RPMI7951 (cell line): ENCODE results near the gene B3GNT2. TPM values are rescaled to one million over a fixed set of nuclear protein-coding genes. Genes with fewer than 3 reads are reported as not detected.
"Not testable (repeated sequence)": the region's sequence is repeated elsewhere in the genome, so short reads cannot be mapped to it uniquely, and the experiment has no call there.

Experiments used
- DNase-seq: peaks from one replicate; pipeline ENCODE4 v3.0.0-alpha.2; 2012; ENCODE audit warnings: low read depth
- total RNA-seq: library from RNA; depleted of rRNA; stranded (reverse); fragments of >200 nt; shearing (Covaris generic); gene quantifications from 2 replicates; pipeline ENCODE4 v1.2.3, GENCODE V29; 2014

The B3GNT2 gene
- total RNA-seq, 1 experiment from 2014 or later: 31.6 TPM

DNA sequence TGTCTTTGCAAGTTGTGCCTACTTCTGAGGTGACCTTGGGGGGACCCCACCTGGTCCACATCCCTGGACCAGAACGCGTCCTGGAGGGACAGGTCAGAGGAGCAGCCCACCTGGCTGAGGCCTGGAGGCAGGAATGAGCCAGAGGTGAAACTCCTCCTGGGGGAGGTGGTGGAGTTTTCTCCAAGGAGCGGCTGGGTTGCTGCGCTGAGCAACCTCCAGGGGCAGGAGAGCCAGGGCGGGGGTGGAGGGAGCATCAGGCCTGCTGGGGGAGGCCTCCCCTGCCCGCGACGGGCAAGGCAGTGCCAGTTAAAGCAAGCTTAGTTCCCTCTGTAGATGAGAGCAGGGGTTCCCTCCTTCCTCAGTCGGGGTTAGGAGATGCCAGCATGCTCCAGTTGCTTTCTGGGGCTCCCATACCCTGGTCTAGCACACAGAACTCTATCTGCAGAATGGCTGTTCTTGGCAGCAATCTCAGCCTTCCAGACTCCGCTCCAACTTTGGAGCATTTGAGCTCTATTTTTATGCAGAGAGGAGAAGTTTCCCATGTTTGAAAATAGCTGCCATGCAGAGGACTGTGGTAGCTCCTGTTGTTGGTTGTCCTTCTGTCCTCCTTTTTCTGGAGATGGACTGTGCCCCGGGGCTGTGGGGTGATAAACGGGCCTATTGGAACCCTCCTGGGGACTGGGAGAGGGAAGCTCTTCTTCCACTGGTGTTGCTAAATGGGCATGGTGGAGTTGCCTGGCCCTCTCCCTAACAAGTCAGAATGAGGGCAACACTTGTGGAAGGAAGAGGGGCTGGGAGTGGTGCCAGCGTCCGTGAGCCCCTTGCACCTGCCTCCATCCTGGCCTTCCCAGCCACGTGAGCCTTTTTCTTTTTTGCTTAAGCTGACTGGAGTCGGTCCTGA, 39.1 kb downstream of the B3GNT2 start:
- DNase-seq: no peak

DNA sequence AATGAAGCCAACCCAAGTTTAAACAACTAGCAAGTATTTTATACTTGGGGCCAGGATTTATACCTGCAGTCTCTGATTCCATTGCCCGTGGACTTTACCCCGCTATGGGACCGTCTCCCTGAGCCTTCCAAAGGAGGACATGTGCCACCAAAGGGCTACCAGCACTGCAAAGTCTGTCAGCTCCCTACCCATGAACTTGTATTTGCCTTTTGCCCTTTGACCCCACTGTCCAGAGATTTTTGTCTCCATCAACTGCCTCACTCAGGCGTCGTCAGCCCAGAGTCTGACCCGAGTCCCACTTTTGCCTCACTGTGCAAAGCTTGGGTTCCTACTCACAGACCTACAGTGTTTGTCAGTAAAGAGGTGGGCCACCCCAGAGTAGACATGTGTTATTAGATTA, 40.6 kb downstream of the B3GNT2 start:
- DNase-seq: no peak

DNA sequence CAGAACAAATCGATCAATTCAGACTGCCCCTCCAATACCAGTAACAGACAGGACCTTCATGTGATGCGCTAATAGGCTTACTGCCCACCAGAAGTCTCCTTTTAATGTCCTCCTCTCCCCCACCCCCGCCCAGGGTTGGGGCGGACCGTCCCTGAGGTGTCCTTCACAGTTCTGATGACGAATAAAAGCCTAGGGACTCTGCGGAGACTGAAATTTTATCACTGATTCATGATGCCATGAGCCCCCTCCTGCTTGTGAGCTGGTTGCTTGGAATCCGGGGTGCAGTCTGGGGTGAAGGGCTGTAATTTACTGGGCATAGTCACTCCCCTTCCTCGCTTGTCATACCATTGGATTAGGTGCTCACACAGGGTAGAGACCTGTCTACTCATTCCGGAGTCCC, 42.3 kb downstream of the B3GNT2 start:
- no peak for DNase-seq

DNA sequence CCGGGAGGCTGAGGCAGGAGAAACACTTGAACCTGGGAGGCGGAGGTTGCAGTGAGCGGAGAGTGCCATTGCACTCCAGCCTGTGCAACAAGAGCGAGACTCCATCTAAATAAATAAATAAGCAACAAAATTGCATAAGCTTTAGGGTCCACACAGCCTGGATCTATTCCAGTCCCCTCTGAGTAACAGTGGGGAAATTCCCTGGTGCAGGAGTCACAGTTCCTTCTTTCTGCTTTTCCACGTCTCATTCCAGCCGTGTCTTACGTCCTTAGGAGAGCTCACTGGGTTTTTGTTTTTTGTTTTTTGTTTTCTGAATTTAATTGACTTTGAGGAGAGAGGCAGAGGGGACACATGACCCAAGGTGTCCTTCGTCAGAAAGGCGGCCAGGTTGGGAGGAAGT, 44.6 kb downstream of the B3GNT2 start:
- no peak for DNase-seq

DNA sequence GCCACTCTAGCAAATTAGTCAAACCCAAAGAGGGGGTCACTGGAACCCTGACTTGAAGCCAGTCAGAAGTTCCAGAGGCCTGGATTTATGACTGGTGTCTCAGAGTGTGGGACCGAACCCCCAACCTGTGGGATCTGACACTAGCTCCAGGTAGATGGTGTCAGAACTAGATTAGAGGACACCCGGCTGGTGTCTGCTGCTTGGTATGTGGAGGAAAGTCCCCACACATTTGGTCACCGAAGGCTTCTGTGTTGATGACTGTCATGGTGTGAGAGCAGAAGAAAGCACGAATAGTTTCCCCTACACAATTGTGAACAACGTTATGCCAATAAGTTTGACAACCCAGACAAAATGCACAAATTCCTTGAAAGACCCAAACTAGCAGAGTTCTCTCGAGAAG, 48.1 kb downstream of the B3GNT2 start:
- no peak for DNase-seq

DNA sequence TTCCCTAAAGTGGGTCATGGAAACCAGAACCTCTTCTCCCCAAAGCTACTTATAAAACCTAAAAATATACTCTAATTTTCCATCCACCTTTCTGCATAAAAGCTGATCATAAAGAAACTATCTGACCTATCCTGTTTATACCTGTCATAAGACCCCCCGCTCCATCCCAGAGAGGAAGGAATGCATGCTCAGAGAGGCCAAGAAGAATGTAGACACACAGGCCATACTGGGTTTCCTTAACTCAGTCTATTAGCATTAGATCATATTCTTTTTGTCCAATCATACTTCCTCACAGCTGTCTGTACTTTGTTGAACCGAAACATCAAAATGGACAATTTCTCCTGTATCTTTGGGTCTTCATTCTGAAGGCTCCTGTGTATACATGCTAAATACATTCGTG, 52.3 kb downstream of the B3GNT2 start:
- DNase-seq: no peak

DNA sequence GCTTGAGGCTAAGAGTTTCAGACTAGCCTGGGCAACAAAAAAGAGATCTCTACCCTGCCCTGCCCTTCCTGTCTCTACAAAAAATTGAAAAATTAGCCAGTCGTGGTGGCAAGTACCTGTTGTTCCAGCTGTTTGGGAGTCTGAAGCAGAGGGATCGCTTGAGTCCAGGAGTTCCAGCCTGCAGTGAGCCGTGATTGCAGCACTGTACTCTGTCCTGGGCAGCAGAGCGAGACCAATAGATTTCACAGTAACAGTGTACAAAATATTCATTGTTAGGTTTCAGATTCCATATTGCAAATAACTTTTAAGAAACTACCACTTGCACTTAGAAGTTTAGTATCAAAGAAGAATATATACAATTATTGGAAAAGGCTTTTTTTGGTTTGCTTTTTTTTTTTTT, 54.3 kb downstream of the B3GNT2 start:
- no peak for DNase-seq

DNA sequence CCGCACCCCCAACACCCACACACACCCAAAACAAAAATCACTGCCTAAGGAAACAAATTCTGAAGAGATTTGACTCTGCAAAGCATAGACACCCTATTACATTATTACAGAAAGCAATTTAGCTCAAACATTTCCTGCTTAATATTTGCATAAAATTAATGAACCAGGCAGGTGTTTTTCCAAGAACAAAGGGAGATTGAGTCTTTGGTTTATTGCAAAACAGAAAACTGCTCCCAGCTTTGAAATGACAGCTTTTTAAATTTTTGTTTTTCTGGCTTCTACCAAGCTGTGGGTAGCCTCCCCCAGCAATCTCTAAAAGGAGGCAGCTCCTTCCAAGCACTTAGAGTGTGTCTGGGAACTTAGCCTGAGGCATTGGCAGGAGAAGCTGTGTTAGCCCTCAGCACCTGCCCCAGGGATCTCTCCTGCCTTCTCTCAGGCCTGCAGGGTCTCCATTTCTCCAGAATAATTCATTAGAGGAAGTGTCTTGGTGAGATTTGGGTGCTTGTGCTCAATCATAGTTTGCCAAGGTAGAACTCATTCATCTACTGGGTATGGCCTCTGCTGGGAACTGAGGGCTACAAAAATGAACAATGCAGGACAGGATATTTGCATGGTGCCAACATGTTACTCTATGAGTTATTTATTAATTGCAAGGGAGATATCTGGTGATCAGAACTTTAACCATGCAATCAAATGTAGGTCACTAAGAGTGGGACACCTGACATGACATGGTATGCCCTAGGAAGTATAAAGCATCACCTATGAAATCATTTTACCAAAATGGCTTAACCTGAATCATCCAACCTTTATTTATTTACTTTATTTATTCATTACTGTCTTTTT, 58.7 kb downstream of the B3GNT2 start:
- DNase-seq: no peak

DNA sequence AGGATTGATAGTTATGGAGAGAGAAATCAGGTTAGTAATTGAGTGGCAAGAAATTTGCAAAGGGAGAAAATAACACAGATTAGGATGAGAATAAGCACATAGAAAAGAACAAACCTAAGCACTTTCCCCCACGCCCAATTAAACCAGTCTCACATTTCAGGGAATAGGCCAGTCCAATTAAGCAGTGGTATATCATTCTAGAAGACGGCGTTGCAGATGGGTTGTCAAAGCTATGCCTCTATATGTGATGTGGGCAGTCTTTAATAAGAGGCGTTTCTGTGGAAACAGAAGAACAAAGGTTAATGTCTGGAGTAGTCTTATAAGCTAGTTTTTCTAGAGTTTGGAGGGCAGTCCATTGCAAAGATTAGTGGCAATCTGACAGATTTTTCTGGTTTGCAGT, 61.6 kb downstream of the B3GNT2 start:
- DNase-seq: no peak

DNA sequence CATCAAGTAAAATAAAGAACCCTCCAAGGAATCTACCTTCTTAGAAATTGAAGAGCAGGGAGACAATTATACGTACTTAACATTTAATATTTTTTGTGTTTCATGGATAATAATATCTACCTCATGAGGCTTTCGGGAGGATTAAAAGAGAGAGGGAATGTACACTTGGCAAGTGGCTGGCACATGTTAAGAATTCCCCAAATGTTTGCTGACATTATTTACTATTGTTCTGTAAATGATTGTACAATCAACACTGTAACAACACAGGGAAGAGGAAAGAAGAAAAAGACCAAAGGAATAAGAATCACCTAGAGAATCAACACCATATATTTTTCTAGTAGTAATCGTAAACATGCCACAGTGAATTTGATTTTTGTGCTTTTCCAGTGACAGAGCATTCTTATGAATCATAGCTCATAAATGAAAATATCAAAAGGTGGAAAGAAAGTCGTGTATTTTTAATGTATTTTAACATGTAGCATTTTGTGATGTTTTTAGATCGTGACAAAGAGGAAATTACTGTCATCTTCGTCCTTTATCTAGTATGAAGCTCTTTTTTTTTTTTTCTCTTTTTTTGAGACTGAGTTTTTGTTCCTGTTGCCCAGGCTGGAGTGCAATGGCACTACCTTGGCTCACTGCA, 67.3 kb downstream of the B3GNT2 start:
- DNase-seq: no peak

DNA sequence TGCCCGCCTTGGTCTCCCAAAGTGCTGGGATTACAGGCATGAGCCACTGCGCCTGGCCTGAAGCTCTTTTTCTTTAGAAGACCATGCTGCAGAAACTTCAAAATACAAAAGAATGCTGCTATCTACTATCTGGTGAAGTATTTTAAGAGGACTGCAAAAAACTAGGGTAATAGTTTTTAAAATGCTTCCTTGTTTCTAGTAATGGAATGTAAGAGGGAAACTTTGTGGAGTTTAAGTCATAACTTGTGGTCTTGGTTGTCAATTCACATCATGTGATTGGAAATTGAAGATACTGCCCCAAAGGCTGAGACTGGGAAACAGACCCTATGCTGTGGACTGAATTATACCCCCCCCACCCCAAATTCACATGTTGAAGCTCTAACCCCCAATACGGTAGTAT, 68.3 kb downstream of the B3GNT2 start:
- no peak for DNase-seq

DNA sequence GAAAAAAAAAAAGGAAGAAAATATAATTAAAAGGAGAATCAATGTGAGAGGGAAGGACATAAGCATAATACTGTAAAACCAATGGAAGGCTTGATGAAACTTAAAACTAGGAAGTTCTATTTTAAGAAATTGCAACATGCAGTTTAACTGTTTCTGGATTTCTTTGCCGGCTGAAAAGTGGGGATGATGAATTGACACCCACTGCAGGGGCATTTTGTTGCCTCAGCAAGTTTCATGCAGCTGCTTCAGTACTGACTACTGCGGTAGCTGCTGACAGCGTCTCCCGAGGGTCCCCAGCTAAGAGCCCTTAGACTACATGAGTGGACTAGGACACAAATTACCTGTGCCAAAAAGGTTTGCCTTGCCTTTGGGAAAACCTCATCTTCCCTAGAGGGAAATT, 69.2 kb downstream of the B3GNT2 start:
- DNase-seq: no peak

DNA sequence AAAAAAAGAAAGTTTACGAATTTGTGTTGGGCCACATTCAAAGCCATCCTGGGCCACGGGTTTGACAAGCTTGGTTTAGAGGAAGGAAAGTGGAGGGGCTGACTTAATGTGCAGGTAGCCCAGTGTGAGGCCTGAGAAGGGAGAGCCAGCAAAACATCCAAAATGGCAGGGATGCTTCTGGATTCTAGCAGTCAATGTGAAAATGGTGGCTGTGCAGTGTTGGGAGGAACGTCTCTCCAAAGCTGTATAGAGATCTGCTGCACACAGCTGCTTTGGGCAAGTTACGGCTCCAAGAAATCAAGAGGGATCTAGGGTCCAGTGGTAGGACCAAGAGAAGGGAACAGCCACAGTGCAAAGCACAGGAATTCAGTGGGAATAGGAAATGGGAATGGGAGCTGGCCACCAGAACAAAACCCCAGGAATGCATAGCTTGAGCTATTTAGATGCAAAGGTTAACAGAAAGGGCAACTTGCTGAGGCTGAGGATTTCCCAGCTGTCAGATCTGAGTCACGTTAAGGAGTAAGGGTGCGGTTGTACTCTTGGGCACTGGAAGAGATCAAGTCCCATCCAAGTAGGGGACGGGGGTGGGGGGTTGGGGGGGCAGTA, 70.6 kb downstream of the B3GNT2 start:
- peak; percentile 93 for DNase-seq

DNA sequence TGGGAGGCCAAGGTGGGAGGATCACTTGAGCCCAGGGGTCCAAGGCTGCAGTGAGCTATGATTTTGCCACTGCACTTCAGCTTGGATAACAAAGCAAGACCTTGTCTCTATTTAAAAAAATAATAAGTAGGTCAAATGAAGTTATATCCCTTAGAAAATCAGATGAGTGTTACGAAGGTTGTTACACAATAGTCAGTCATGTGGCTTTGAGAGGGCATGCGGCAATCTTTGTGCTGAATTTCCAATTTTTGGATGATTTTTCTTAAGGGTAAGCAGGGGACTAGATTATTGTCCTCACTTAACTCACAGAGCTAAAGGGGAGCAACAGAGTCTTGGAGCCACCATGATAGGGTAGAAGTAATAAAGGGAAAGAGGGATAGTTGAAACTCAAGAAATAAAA, 71.8 kb downstream of the B3GNT2 start:
- no peak for DNase-seq

DNA sequence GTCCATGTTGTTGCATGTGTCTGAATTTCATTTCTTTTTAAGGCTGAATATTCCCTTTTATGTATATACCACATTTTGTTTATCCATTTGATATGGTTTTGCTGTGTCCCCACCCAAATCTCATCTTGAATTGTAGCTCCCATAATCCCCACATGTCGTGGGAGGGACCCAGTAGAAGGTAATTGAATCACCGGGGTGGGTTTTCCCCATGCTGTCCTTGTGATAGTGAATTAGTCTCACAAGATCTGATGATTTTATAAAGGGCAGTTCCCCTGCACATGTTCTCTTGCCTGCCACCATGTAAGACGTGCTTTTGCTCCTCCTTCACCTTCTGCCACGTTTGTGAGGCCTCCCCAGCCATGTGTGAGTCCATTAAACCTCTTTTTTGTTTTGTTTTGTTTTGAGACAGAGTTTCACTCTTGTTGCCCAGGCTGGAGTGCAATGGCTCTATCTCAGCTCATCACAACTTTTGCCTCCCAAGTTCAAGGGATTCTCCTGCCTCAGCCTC, 72.8 kb downstream of the B3GNT2 start:
- DNase-seq: not testable (repeated sequence)

DNA sequence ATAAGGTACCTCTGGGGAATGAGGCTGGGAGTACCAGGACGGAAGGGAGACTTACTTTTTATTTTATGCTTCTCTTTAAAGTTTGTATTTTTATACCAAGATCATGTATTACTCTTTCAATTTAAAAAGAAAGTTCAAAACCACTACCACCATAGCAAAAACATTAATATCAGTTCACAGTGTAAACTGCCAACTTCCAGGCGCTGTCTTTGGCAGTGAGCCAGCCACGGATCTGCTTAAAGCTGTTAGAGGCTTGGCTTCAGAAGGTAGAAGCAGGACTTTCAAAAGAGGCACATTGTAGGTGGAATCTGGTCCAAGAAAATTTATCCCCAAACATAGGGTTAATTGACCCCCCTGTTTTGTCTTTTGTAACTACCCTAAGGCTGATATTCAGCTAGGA, 74.8 kb downstream of the B3GNT2 start:
- peak; percentile 31 for DNase-seq
